Measurements from ENCODE around the gene CLDN18. TPM values are rescaled to one million over a fixed set of nuclear protein-coding genes. Genes with fewer than 3 reads are reported as not detected.

CLDN18 gene
- total and polyA plus RNA-seq, 10 of the 15 experiments (the other 5 are each of a cell fraction or from before 2014, with no cell fraction given) = 0.05 to 0.28 (median 0.18) TPM; not detected in 1

GRCh38 chr3:138023754-138024153, 13.8 kb downstream of the CLDN18 start:
- RAD21 ChIA-PET (ENCODE audit: unreplicated experiment) = interaction anchor here (3.2 to 3.3 kb wide), 2 partner anchors 10 to 35 kb away, joined by 11 to 18 read pairs; no protein-coding TSS in a partner anchor
- Histone ChIP-seq H3K4me3 (no peak overlapping the region), H3K9ac (ENCODE audit: control insufficient read depth, insufficient read depth, low read length) (no peak overlapping the region), H3K27me3 (replicated peaks in 1 of 2; ENCODE audit: control insufficient read depth in 2 of 2, insufficient read depth in 2 of 2, low read length in 1 of 2) (no peaks in the 10 kb centered on the region), H3K4me1 (ENCODE audit: control insufficient read depth, insufficient read depth, low read length) (peaks cover 12% of the 10 kb centered on the region), H3K79me2 (ENCODE audit: control insufficient read depth, insufficient read depth, low read length) (no peaks in the 10 kb centered on the region), H3K9me3 (replicated peaks; ENCODE audit: control insufficient read depth, insufficient read depth, low read length) (no peaks in the 10 kb centered on the region), H2AFZ (ENCODE audit: control insufficient read depth, low read depth, low read length) (no peak overlapping the region), H3K27ac (ENCODE audit: control insufficient read depth, insufficient read depth) (peak overlapping the region; percentile 48), H3K36me3 (ENCODE audit: control insufficient read depth in 2 of 2, insufficient read depth in 2 of 2, low read length in 1 of 2) (no peaks in the 10 kb centered on the region), H4K20me1 (ENCODE audit: control insufficient read depth, insufficient read depth) (no peaks in the 10 kb centered on the region), H3K4me2 (ENCODE audit: control insufficient read depth, insufficient read depth) (no peak overlapping the region)
- SMC1A ChIA-PET (ENCODE audit: uncharacterized antibody, unreplicated experiment) = interaction anchor here (0.6 to 3.0 kb wide), 6 partner anchors 8 to 34 kb away, joined by 3 to 22 read pairs (median 10); no protein-coding TSS in a partner anchor
- POLR2A ChIA-PET = interaction anchor here (4.2 kb wide), 1 partner anchor 9 kb away, joined by 21 read pairs; no protein-coding TSS in a partner anchor
- intact Hi-C loops (cut with micrococcal nuclease; ENCODE audit: unreplicated experiment) = loop anchor here (2.0 kb wide), 1 partner anchor 35 kb away; no protein-coding TSS in a partner anchor
- FAIRE-seq = peak; percentile 23
- in situ Hi-C loops (cut with MboI) = no loop called here
- no TSS peak for BruUV-seq (replicated peaks)
- 49% methylated on average over 4 of the region's 4 CpGs for WGBS (ENCODE audit: insufficient coverage, insufficient replicate concordance, low lambda C conversion rate, missing lambda C conversion rate)
- ATAC-seq = peak; percentile 69
- CTCF ChIA-PET = interaction anchor here (1.0 to 1.2 kb wide), 3 partner anchors 10 to 29 kb away, joined by 3 to 4 read pairs (median 3); no protein-coding TSS in a partner anchor
- no peak for DNase-seq (ENCODE audit: low read depth, low spot score)
- TF ChIP-seq ZBED1 (IDR thresholded peaks at IDR 0.05; ENCODE audit: borderline replicate concordance) (no peak), SIN3A (IDR thresholded peaks at IDR 0.05; ENCODE audit: low read depth, low read length) (no peak), NBN (IDR thresholded peaks at IDR 0.05) (no peak), BACH1 (IDR thresholded peaks at IDR 0.05; ENCODE audit: borderline replicate concordance) (no peak), SREBF1 (IDR thresholded peaks at IDR 0.05; ENCODE audit: low read length) (no peak), USF2 (IDR thresholded peaks at IDR 0.05; ENCODE audit: borderline replicate concordance, low read depth, low read length) (no peak), IRF4 (IDR thresholded peaks at IDR 0.05; ENCODE audit: low read depth, low read length) (peak; percentile 83), SP1 (IDR thresholded peaks at IDR 0.05; ENCODE audit: low read depth, low read length) (no peak), GATAD2B (conservative IDR thresholded peaks at IDR 0.05; ENCODE audit: low read depth) (no peak), NFIC (IDR thresholded peaks at IDR 0.05; ENCODE audit: low read depth, low read length) (peak; percentile 47; the same call in 1 of the 2 replicates), SIX5 (IDR thresholded peaks at IDR 0.05; ENCODE audit: low read depth, low read length, severe bottlenecking) (no peak), ATF2 (IDR thresholded peaks at IDR 0.05; ENCODE audit: low read length) (peak; percentile 55; the same call in 1 of the 2 replicates), BMI1 (IDR thresholded peaks at IDR 0.05; ENCODE audit: borderline replicate concordance) (no peak), RFX5 (IDR thresholded peaks at IDR 0.05; ENCODE audit: low read depth, low read length) (no peak), ATF3 (IDR thresholded peaks at IDR 0.05; ENCODE audit: borderline replicate concordance, extremely low read depth, low read depth, low read length) (no peak), CREM (IDR thresholded peaks at IDR 0.05; ENCODE audit: low read depth) (peak; percentile 29; the same call in 1 of the 2 replicates), FOXK2 (IDR thresholded peaks at IDR 0.05) (no peak), ZBTB4 (CRISPR knock-in tag; IDR thresholded peaks at IDR 0.05) (no peak), BCL11A (IDR thresholded peaks at IDR 0.05; ENCODE audit: low read depth, low read length) (peak; percentile 61; the same call in 1 of the 2 replicates), NFXL1 (IDR thresholded peaks at IDR 0.05; ENCODE audit: borderline replicate concordance) (no peak), MTA2 (IDR thresholded peaks at IDR 0.05; ENCODE audit: low read depth) (no peak)

All from GM12878 (cell line).